Osteocyte (in vitro differentiated cells): ENCODE results near the gene DNTT. TPM values are rescaled to one million over a fixed set of nuclear protein-coding genes. Genes with fewer than 3 reads are reported as not detected.

ENCODE experiments used
- DNase-seq: peaks from one replicate; pipeline ENCODE4 v3.0.0; 2021; ENCODE audit warnings: mixed read lengths; ENCODE audit not compliant: unreplicated experiment; ENCODE audit errors: extremely low spot score
- H3K27ac Mint-ChIP-seq: one replicate; pipeline ENCODE4 v1.8.0; 2021; ENCODE audit warnings: mild to moderate bottlenecking, mixed read lengths; ENCODE audit not compliant: unreplicated experiment
- H3K27me3 Mint-ChIP-seq: one replicate; pipeline ENCODE4 v1.8.0; 2021; ENCODE audit warnings: mixed read lengths; ENCODE audit not compliant: unreplicated experiment
- H3K36me3 Mint-ChIP-seq: one replicate; pipeline ENCODE4 v1.8.0; 2021; ENCODE audit warnings: mixed read lengths; ENCODE audit not compliant: unreplicated experiment
- H3K4me1 Mint-ChIP-seq: one replicate; pipeline ENCODE4 v1.8.0; 2021; ENCODE audit warnings: mixed read lengths; ENCODE audit not compliant: unreplicated experiment
- H3K4me3 Mint-ChIP-seq: one replicate; pipeline ENCODE4 v1.8.0; 2021; ENCODE audit warnings: mild to moderate bottlenecking, moderate library complexity, mixed read lengths; ENCODE audit not compliant: unreplicated experiment
- H3K9me3 Mint-ChIP-seq: one replicate; pipeline ENCODE4 v1.8.0; 2021; ENCODE audit warnings: mixed read lengths; ENCODE audit not compliant: unreplicated experiment
- CTCF ChIP-seq: fragments of 200-600 bp; sonication (generic); IDR thresholded peaks from 2 replicates; pipeline ENCODE4 v1.5.0; 2021; ENCODE audit warnings: antibody characterized with exemption, mild to moderate bottlenecking, moderate library complexity
- total RNA-seq: library from RNA; stranded (reverse); gene quantifications from 2 replicates; pipeline ENCODE4 v1.2.1, GENCODE V29; 2021

The DNTT gene
- total RNA-seq, 1 donor from 2014 or later: not detected

- Mint-ChIP-seq H3K4me1 (peaks cover 7% of the 10 kb centered on the region), H3K4me3 (no peak overlapping the region), H3K27ac (no peak overlapping the region), H3K27me3 (peaks cover 5% of the 10 kb centered on the region), H3K9me3 (no peaks in the 10 kb centered on the region), H3K36me3 (no peaks in the 10 kb centered on the region)
- DNase-seq: no peak
- no peak for TF ChIP-seq CTCF
Observed at GRCh38 chr10:96387161-96387560, 82.9 kb downstream of the DNTT start.

DNA sequence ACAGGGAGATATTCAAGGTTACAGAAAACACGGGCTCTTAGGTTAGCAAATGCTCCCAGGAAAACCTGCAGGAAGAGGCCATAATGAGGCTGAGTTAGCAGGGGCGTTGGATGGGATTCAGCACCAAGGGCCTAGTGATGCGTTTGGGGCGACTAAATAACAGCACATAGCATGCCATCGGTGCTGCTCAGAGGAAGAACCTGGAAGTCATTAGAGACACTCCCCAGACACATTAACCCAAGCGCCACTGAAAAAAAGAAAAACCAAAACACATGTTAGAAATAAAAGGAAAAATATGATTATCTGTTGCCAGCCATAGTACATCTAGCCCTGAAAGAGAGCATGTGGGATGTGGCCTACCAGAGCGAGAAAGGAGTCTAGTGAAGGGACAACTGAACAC is 83.4 kb downstream of the DNTT start:
- Mint-ChIP-seq H3K27me3 (peaks cover 5% of the 10 kb centered on the region), H3K9me3 (no peaks in the 10 kb centered on the region), H3K4me3 (no peak overlapping the region), H3K4me1 (peaks cover 7% of the 10 kb centered on the region), H3K27ac (no peak overlapping the region), H3K36me3 (no peaks in the 10 kb centered on the region)
- no peak for TF ChIP-seq CTCF
- DNase-seq: no peak

Other genes starting within 250 kb of the DNTT start
- gene ZNF518A, start 174.1 kb upstream of the DNTT start, total RNA-seq: 14.9 and 15.6 TPM in 2 replicates
- gene BLNK, start 32.9 kb upstream of the DNTT start, total RNA-seq: not detected in 2 replicates
- not detected in 2 replicates for gene OPALIN, start 54.6 kb downstream of the DNTT start, total RNA-seq
- 0.18 TPM in 1 of 2 replicates, not detected in the other for gene TLL2, start 209.5 kb downstream of the DNTT start, total RNA-seq